Measurements from ENCODE around the gene GALNT10.

DNA sequence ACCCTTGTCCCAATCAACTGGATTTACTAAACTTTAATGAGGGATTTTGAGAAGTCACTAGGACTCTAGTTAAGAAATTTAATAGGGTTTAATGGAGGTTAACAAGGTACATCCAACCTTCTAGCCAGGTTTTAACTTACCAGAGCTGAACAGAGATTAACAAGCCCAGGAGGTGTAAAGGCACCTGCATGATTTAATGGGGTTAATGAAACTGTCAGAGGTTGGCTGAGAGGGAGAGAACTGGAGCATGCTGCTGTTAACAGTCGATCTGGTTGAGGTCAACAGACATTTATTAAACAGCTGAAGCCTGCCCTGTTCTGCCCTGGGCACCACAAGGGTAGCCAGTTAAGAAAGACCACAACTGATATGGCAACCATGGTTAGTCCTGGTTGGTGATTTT lies 273.9 kb downstream of the GALNT10 start:
- TF ChIP-seq CTCF (optimal IDR thresholded peaks at IDR 0.05 in 1 of 3, IDR thresholded peaks at IDR 0.05 in 1 of 3, conservative IDR thresholded peaks at IDR 0.05 in 1 of 3; ENCODE audit: extremely low read depth in 1 of 3, insufficient read depth in 2 of 3, low read length in 3 of 3) = no peak
- TF ChIP-seq EZH2 (IDR thresholded peaks at IDR 0.05; ENCODE audit: low read length) = no peak

Measured in keratinocyte (primary cell).